Neural progenitor cell (in vitro differentiated cells): Measurements from ENCODE around the gene PAEP.

Source experiments
- EZH2 ChIP-seq: fragments of 200-600 bp; sonication (generic); IDR thresholded peaks from 2 replicates; pipeline ENCODE4 v1.6.1; 2017; ENCODE audit warnings: antibody characterized with exemption, mild to moderate bottlenecking, moderate library complexity
- EZH2phosphoT487 ChIP-seq: fragments of 200-600 bp; sonication (generic); IDR thresholded peaks from 2 replicates; pipeline ENCODE4 v1.6.1; 2017; ENCODE audit warnings: antibody characterized with exemption
- TF ChIP-seq, protein P1 (sequence below): fragments of 200-600 bp; sonication (generic); IDR thresholded peaks from 2 replicates; pipeline ENCODE4 v1.5.1; 2017; ENCODE audit warnings: antibody characterized with exemption, mild to moderate bottlenecking

DNA sequence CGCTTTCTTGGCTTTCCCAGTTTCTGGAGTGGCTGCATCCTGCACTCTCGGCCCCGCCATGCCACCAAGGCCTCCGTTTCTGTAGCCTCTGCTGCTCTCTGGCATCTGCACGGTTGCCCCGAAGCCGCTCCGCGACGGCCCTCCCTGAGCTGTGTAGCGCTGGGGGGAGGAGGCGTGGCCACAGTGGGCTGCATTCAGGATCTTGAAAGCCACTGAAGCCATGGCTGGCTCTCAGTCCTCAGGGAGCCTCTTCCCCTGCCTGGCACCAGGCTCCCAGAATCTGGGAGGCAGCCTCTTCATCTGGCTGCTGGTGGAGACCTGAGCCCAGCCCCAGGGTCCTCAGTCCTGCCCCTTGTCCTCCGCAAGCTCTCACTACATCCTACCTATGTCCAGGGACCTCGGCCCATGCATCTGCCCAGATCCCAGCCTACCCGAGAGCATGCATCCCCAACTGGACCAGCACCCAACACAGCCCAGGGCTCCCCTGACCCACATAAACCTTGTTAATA is 25.1 kb downstream of the PAEP start:
- TF ChIP-seq, protein P1, sequence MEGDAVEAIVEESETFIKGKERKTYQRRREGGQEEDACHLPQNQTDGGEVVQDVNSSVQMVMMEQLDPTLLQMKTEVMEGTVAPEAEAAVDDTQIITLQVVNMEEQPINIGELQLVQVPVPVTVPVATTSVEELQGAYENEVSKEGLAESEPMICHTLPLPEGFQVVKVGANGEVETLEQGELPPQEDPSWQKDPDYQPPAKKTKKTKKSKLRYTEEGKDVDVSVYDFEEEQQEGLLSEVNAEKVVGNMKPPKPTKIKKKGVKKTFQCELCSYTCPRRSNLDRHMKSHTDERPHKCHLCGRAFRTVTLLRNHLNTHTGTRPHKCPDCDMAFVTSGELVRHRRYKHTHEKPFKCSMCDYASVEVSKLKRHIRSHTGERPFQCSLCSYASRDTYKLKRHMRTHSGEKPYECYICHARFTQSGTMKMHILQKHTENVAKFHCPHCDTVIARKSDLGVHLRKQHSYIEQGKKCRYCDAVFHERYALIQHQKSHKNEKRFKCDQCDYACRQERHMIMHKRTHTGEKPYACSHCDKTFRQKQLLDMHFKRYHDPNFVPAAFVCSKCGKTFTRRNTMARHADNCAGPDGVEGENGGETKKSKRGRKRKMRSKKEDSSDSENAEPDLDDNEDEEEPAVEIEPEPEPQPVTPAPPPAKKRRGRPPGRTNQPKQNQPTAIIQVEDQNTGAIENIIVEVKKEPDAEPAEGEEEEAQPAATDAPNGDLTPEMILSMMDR, result no peak
- TF ChIP-seq EZH2, result no peak
- TF ChIP-seq EZH2phosphoT487, result no peak
